GM18508 (cell line): Measurements from ENCODE around the gene KIF3B.
"Not testable (repeated sequence)": the region's sequence is repeated elsewhere in the genome, so short reads cannot be mapped to it uniquely, and the experiment has no call there.

ENCODE experiments used
- ATAC-seq: cut with Tn5 transposase; IDR thresholded peaks from one replicate; pipeline ENCODE4 v1.9.1; 2021; ENCODE audit warnings: moderate number of reproducible peaks; ENCODE audit not compliant: insufficient read depth, unreplicated experiment

KIF3B gene

GRCh38 chr20:32325706-32326503 lies 48.5 kb downstream of the KIF3B start:
- no peak for ATAC-seq

GRCh38 chr20:32326504-32326845 lies 49.0 kb downstream of the KIF3B start:
- no peak for ATAC-seq

GRCh38 chr20:32327087-32327681 lies 49.7 kb downstream of the KIF3B start:
- ATAC-seq: no peak

GRCh38 chr20:32329817-32330554 lies 52.5 kb downstream of the KIF3B start:
- ATAC-seq: no peak

- ATAC-seq: no peak
These were observed 53.1 kb downstream of the KIF3B start for GRCh38 chr20:32330555-32330897.

DNA sequence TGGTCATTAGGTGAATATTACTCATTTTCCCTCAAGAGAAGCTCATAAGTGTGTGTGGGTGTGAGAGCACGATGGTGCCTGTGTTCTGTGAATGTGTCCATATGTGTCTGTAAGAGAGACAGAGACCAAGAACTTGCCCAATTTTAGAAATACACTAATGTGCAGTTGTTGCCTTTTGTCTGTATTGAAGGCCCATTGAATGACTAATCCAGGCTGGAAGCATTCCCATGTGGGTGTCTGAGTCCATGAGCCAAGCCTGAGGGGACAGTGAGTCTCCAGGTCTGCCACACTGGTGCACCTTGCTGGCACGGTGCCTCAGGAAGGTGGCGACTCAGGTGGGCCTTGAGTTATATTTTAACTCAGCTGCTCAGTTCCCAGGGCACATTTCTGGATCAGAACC lies 55.2 kb downstream of the KIF3B start:
- no peak for ATAC-seq

- ATAC-seq: no peak
These were observed 55.9 kb downstream of the KIF3B start for GRCh38 chr20:32333181-32333987.

GRCh38 chr20:32333988-32334885 lies 56.8 kb downstream of the KIF3B start:
- no peak for ATAC-seq

DNA sequence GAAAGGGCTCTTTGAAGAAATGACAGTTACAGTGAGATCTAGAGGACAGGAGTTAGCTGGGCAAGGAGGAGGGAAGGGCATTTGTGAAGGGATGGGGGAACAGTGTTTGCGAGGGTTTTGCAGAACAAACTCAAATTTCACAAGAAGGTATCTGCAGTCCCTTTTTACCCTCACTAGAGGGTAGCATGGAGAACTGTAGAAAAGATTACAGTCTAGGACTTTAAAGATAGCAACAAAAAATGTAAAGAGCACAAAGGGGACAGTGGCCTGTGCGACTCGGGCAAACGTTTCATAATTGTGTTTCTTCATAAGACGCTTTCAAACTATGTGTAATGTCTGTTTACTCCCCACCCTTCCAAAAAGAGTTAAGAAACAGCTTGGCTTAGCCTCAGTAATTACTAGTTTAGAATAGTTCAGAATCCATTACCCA lies 59.5 kb downstream of the KIF3B start:
- no peak for ATAC-seq

GRCh38 chr20:32337937-32338661 lies 60.6 kb downstream of the KIF3B start:
- no peak for ATAC-seq

- no peak for ATAC-seq
These were observed 61.2 kb downstream of the KIF3B start for GRCh38 chr20:32338665-32339064.

- no peak for ATAC-seq
These were observed 61.7 kb downstream of the KIF3B start for GRCh38 chr20:32339116-32339515.

DNA sequence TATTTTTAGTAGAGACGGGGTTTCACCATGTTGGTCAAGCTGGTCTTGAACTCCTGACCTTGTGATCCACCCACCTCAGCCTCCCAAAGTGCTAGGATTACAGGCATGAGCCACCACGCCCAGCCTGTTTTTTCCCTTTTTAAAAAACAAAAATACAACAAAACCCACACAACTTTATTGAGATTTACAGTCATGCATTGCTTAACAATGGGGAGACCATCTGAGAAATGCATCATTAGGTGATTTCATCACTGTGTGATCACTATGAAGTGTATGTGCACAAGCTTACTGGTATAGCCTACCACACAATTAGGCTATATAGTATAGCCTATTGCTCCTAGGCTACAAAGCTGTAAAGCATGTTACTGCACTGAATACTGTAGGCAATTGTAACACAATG lies 63.6 kb downstream of the KIF3B start:
- ATAC-seq: not testable (repeated sequence)

DNA sequence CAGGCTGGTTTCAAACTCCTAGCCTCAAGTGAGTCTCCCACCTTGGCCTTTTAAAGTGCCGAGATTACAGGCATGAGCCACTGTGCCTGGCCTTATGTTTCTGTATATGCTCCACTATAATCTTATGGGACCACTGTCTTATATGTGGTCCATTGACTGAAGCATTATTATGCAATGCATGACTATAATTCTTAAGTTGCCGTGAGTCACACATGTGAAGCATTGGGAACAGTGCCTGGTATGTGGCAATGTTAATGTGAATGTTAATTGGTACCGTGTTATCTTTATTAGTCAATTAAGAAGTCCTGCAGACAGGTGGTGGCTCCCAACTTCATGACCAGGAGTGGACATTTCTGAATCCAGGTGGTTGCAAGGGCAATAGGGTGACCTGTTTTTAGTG lies 66.0 kb downstream of the KIF3B start:
- ATAC-seq: no peak

- ATAC-seq: no peak
These were observed 67.5 kb downstream of the KIF3B start for GRCh38 chr20:32344835-32345506.

DNA sequence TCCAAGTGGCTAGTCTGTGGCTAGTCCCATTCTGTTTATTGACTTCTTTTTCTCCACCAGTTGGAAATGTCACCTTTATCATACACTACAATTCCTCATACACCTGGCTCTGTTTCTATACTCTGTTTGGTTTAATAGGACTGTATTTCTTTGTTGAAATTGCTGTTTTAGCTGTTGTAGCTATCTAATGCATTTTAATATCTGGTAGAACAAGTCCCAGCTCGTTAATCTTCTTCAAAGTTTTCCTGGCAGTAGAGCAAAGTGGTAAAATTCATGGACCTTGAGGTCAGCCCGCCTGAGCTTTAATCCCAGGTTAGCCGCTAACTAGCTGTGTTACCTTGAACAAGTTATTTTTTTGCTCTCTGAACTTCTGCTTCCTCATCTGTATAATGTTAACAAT lies 70.8 kb downstream of the KIF3B start:
- ATAC-seq: no peak

DNA sequence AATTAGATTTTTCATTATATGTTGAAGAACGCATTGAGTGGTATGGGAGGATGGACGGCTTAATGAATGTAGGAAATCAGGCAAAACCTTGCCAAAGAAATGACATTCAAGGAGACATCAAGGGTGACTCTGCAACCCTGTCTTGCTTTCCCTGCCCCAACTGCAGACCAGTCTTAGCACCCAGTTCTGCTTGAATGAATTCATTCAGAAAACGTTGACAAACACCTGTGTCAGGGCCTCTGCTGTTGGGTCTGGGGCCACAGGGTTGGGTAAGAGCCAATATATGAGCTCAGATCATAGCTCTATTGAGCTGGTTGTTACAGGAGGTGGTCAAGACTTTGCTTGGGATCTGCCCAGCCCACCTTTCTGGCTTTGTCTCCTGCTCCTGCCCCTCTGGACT lies 73.0 kb downstream of the KIF3B start:
- no peak for ATAC-seq

DNA sequence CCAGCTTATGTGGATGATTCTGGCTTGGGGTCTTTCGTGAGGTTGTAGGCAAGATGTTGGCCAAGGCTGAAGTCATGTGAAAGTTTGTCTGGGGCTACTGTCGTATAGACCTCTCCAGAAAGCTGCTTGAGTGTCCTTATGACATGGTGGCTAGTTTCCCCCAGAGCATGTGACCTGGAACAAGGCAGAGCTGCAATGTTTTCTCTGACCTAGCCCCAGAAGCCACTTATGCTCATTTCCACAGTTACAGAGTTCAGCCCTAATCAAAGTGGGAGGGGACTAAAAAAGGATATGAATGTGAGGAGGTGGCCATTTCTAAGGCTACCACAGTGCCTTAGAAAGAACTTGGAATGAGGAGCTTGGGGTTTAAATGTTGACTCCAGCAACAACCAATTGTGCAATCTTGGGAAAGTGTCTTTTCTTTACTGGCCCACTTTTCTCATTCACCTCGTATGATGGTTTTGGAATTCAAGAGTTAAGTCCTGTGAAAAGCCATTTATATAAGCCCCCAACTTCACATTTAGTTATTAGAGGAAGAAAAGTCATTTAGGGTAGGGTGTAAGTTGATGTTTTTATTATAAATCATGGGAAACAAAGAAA lies 74.8 kb downstream of the KIF3B start:
- no peak for ATAC-seq
